Brain pericyte (primary cell): Measurements from ENCODE around the gene ADGRL2.

Experiments
- DNase-seq: peaks from one replicate; pipeline ENCODE4 v3.0.0-alpha.2; 2012; ENCODE audit warnings: low read depth, low spot score

The ADGRL2 gene

GRCh38 chr1:81982523-81982922 lies 181.8 kb downstream of the ADGRL2 start:
- DNase-seq = no peak

DNA sequence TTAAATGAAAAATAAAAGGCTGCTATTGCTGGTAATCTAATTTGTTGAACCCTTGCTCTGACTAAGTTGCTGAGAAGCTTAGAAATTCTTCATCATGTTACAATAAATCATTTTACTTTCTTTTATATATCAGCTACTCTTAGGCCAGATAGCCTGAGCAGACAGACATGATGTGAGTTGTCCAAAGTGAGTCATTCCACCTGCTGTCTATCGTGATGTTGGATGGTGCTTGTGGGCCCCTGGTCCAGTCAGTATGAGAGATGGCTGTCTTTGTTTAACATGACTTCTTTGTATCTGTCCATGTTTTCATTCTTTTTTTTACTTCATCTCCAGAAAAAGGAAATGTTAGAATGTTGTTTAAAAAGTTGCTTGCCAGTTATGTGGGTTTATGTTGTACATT lies 188.8 kb downstream of the ADGRL2 start:
- no peak for DNase-seq

DNA sequence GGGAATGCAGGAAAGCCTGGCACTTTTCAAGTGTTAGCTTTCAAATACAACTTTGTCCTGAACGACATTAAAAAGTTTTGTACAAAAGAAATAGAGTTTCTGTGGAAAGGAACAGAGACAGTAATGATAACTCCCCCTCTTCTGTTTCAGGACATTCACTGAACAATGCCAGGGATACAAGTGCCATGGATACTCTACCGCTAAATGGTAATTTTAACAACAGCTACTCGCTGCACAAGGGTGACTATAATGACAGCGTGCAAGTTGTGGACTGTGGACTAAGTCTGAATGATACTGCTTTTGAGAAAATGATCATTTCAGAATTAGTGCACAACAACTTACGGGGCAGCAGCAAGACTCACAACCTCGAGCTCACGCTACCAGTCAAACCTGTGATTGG lies 189.5 kb downstream of the ADGRL2 start:
- no peak for DNase-seq

DNA sequence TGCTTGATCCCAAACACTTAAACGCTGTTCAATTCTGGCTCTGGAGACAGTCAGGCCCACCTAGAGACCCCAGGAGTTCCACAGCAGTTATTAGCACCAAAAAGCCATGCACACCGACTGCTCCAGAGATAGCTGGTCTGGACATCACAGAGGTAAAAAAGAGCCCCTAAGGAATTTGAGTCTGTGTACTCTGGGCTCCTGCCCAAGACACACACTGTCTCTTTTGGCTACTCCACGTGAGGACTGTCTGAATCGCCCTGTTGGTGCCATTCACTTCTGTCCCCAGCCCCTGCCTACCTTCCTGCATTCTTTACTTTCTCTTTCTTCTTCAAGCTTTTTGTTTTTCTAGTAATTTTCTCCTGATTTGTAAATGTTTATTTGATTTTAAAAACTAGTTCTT lies 197.4 kb downstream of the ADGRL2 start:
- no peak for DNase-seq

GRCh38 chr1:81999364-81999763 lies 198.6 kb downstream of the ADGRL2 start:
- DNase-seq = no peak

DNA sequence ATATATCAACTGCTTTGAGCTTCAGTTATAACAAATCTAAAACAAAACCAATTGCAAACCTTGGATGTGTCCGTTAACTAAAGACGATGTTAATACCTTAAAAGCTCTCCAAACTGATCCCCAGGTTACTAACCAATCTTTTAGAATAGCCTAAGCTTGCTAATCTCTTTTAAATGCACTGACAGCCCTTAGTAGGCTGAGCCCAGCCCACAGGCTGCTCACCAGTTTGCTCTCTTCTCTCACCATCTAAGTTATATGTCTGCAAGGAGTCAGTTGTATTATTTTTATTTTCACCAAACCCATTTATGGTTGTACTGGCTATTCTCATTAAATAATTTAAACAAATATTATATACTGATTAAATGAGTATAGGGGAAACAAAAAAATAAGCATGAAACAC lies 199.5 kb downstream of the ADGRL2 start:
- DNase-seq = no peak

DNA sequence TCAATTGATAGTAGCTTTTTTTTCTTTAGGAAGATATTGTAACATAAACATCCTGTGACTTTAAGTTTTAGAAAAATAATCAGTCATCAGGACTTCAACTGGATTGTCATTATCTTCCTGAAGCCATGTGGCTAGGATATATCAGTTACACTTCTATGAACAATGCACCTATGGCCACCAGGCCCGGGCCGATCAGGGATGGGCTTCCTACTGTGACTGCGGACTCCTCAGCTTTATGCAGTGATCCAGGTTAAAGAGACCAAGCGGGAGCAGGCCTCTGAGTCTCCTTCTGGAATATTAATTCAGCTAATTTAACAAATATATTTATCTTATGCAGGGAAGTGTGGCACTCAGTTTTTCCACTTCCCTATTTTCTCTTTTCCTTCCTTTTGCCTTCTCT lies 200.6 kb downstream of the ADGRL2 start:
- DNase-seq = no peak

DNA sequence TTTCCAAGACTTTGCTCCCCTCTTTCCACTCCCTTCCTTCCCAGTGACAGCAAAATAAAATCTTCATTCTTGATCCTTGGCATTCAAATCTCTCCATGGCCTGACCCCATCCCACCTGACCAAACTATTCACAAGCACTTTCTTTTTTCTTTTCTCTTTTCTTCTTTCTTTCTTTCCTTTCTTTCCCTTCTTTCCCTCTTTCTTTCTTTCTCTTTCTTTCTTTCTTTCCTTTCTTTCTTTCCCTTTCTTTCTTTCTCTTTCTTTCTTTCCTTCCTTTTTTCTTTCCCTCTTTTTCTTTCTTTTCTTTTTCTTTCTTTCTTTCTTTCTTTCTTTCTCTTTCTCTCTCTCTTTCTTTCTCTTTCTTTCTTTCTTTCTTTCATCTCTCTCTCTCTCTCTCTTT lies 207.1 kb downstream of the ADGRL2 start:
- DNase-seq = no peak

DNA sequence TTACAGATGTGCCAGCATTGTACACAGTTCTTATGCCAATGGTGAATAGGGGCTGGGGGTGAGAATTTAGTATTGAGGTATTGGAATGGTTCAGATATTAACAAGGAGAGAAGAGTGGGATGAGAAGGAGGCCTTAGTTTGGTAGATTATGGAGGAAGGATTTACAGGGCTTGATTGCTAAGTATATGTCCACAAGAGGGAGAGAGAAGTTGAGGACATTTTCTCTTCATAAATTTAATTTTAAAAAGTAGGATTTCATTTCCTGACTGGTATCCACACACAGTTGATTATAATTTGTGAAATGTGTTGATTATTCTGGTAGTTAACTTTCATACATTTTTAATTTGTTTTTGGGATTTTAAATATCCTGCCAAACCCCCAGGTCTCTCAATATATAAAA lies 213.0 kb downstream of the ADGRL2 start:
- no peak for DNase-seq

DNA sequence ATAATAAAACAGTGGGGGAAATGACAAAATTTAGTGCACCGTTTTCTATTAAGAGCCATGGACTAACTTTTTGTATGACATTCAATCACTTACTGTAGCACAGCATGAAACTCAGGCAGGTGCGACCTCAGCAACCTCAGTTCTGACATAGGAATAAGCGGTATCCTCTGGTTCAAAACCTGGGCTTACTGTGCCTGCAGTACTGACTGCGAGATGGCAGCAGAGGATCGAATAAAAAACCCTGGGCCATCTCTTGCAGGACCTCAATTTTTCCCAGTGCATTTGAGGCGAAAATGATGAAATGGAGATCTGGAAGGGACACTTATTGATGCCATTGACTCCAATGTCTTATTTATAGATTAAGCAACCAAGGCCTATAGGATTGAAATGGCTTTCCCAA lies 214.7 kb downstream of the ADGRL2 start:
- no peak for DNase-seq

DNA sequence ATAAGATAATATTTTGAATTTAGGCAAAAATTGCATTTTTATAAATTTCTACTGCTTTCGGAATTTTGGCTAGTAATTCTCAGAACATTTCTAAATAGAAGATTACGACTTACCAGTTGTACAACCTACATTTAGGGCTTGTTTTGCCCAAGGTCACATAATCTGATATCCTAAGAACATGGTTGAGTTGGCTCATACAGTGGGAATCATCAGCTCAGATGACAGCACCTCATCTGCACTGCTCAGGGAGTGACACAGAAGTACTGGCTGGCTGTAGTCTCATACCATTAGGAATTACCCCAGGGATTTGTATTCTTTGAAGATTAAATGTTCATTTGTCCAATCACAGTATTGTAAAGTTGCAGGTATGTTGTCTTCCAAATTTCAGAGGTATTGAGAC lies 217.6 kb downstream of the ADGRL2 start:
- no peak for DNase-seq

- no peak for DNase-seq
Measured at GRCh38 chr1:82019508-82019907, 218.8 kb downstream of the ADGRL2 start.

DNA sequence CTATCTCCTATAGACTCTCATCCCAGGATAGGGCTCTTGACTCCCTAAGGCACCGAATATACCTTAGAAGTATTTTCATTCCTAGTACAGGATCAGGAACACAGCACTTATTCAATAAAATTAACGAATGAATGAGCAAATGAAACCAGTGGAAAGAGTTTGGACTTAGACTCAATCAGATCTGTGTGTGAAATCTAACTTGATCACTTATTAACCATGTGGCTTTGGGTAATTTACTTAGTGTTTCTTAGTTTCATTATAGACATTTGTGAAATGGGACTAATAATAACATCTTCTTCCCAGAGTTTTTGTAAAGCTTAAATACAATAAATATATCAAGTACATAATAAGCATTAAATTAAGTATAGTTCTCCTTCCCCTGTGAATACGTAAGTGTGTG lies 230.1 kb downstream of the ADGRL2 start:
- no peak for DNase-seq

GRCh38 chr1:82032068-82032467 lies 231.3 kb downstream of the ADGRL2 start:
- no peak for DNase-seq

DNA sequence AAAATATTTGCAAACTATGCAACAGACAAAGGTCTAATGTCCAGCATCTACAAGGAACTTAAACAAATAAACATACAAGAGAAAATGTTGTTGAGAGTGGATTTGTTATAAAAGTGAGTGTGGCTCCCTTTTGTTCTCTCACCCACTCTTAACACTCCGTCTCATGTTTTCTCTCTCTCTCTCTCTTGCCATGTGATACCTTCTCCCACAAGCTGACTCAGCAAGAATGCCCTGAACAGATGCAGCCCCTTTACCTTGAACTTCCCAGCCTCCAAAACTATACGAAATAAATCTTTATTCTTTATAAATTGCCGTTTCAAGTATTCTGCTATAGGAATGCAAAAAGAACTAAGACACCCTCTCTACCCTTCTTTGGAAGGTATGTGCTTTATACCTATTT lies 234.1 kb downstream of the ADGRL2 start:
- DNase-seq = no peak
